HEK293 (cell line): ENCODE results near the gene EDEM2.

Experiments
- CTCF ChIP-seq: fragments of 450-650 bp; formaldehyde crosslinking; IDR thresholded peaks from 2 replicates; pipeline ENCODE4 v1.5.1; 2016; ENCODE audit warnings: missing biosample characterization, missing genetic modification characterization
- OSR2 ChIP-seq: fragments of 450-650 bp; formaldehyde crosslinking; IDR thresholded peaks from 2 replicates; pipeline ENCODE4 v1.5.1; 2016; ENCODE audit warnings: missing biosample characterization, missing genetic modification characterization
- PRDM4 ChIP-seq: fragments of 450-650 bp; formaldehyde crosslinking; IDR thresholded peaks from 2 replicates; pipeline ENCODE4 v1.5.1; 2017; ENCODE audit warnings: missing biosample characterization, missing genetic modification characterization
- ZNF510 ChIP-seq: fragments of 450-650 bp; formaldehyde crosslinking; IDR thresholded peaks from 2 replicates; pipeline ENCODE4 v1.5.1; 2018; ENCODE audit warnings: mild to moderate bottlenecking, missing genetic modification characterization, missing biosample characterization; ENCODE audit not compliant: insufficient replicate concordance
- TF ChIP-seq, protein P1 (sequence below): fragments of 450-650 bp; formaldehyde crosslinking; IDR thresholded peaks from 2 replicates; pipeline ENCODE4 v1.5.1; 2016; ENCODE audit warnings: missing biosample characterization, missing genetic modification characterization, low read depth

GRCh38 chr20:35106827-35107380 lies 40.2 kb downstream of the EDEM2 start:
- TF ChIP-seq CTCF (no peak), PRDM4 (tag by site-specific recombination) (no peak), OSR2 (tag by site-specific recombination) (no peak), ZNF510 (tag by site-specific recombination) (no peak)
- TF ChIP-seq, protein P1, sequence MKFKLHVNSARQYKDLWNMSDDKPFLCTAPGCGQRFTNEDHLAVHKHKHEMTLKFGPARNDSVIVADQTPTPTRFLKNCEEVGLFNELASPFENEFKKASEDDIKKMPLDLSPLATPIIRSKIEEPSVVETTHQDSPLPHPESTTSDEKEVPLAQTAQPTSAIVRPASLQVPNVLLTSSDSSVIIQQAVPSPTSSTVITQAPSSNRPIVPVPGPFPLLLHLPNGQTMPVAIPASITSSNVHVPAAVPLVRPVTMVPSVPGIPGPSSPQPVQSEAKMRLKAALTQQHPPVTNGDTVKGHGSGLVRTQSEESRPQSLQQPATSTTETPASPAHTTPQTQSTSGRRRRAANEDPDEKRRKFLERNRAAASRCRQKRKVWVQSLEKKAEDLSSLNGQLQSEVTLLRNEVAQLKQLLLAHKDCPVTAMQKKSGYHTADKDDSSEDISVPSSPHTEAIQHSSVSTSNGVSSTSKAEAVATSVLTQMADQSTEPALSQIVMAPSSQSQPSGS (tag by site-specific recombination): no peak
